HG03196 (cell line): ENCODE data around the gene GPR12.

Experiments
- ATAC-seq: cut with Tn5 transposase; IDR thresholded peaks from one replicate; pipeline ENCODE4 v1.9.1; 2021; ENCODE audit not compliant: unreplicated experiment

Gene GPR12

GRCh38 chr13:26759907-26760831 is at the start of gene GPR12:
Gene GPR12, minus strand, starts transcription at chr13:26760786. Its CDS starts 959 bp downstream, at chr13:26759827.
- ATAC-seq: no peak

- no peak for ATAC-seq
Measured at GRCh38 chr13:26810095-26810494, 49.5 kb upstream of the GPR12 start.

- ATAC-seq: no peak
Measured at GRCh38 chr13:26806891-26807290, 46.3 kb upstream of the GPR12 start.

- no peak for ATAC-seq
Measured at GRCh38 chr13:26787961-26788360, 27.4 kb upstream of the GPR12 start.

GRCh38 chr13:26786651-26787295 is 26.2 kb upstream of the GPR12 start:
- no peak for ATAC-seq

GRCh38 chr13:26785838-26786630 is 25.4 kb upstream of the GPR12 start:
- no peak for ATAC-seq

- no peak for ATAC-seq
Measured at GRCh38 chr13:26784704-26785639, 24.4 kb upstream of the GPR12 start.

- ATAC-seq: no peak
Measured at GRCh38 chr13:26780411-26780810, 19.8 kb upstream of the GPR12 start.

- no peak for ATAC-seq
Measured at GRCh38 chr13:26779321-26779720, 18.7 kb upstream of the GPR12 start.

- no peak for ATAC-seq
Measured at GRCh38 chr13:26772531-26772930, 11.9 kb upstream of the GPR12 start.

GRCh38 chr13:26771796-26772195 is 11.2 kb upstream of the GPR12 start:
- no peak for ATAC-seq

GRCh38 chr13:26762745-26763345 is 2.3 kb upstream of the GPR12 start:
- ATAC-seq: no peak

GRCh38 chr13:26760832-26761582 is 421 bp upstream of the GPR12 start:
- no peak for ATAC-seq

GRCh38 chr13:26759249-26759906 is 1.2 kb downstream of the GPR12 start:
- ATAC-seq: no peak

GRCh38 chr13:26758496-26759157 is 2.0 kb downstream of the GPR12 start:
- no peak for ATAC-seq

GRCh38 chr13:26756961-26757360 is 3.6 kb downstream of the GPR12 start:
- ATAC-seq: no peak

GRCh38 chr13:26752671-26753070 is 7.9 kb downstream of the GPR12 start:
- no peak for ATAC-seq

GRCh38 chr13:26749905-26750304 is 10.7 kb downstream of the GPR12 start:
- no peak for ATAC-seq
